HepG2 (cell line): ENCODE data around the gene TPM1. TPM values are rescaled to one million over a fixed set of nuclear protein-coding genes. Genes with fewer than 3 reads are reported as not detected.
A peak's percentile ranks its signal among the peaks of the same experiment; 100 is the strongest.

Experiments
- MEIS2 ChIP-seq: sonication (generic); formaldehyde crosslinking; IDR thresholded peaks from 2 replicates; pipeline ENCODE4 v1.9.0; 2021; ENCODE audit warnings: mild to moderate bottlenecking, missing genetic modification reagents
- NAIF1 ChIP-seq: sonication (generic); formaldehyde crosslinking; IDR thresholded peaks from 2 replicates; pipeline ENCODE4 v1.5.0; 2020; ENCODE audit warnings: mild to moderate bottlenecking, missing genetic modification reagents, borderline replicate concordance
- NR2F2 ChIP-seq: IDR thresholded peaks from 2 replicates; pipeline ENCODE4 v1.6.1; 2012; ENCODE audit warnings: low read depth, inconsistent platforms, borderline replicate concordance
- RXRA ChIP-seq: sonication (generic); formaldehyde crosslinking; IDR thresholded peaks from 2 replicates; pipeline ENCODE4 v1.5.1; 2020; ENCODE audit warnings: missing genetic modification reagents
- ZFP62 ChIP-seq: sonication (generic); formaldehyde crosslinking; IDR thresholded peaks from 2 replicates; pipeline ENCODE4 v1.4.0; 2020; ENCODE audit warnings: missing genetic modification reagents
- ZNF326 ChIP-seq: sonication (generic); formaldehyde crosslinking; IDR thresholded peaks from 2 replicates; pipeline ENCODE4 v1.4.0; 2020; ENCODE audit warnings: missing genetic modification reagents, borderline replicate concordance
- ZNF367 ChIP-seq: sonication (generic); formaldehyde crosslinking; IDR thresholded peaks from 2 replicates; pipeline ENCODE4 v1.4.0; 2020; ENCODE audit warnings: missing genetic modification reagents, borderline replicate concordance
- ZNF709 ChIP-seq: sonication (generic); formaldehyde crosslinking; IDR thresholded peaks from 2 replicates; pipeline ENCODE4 v1.5.0; 2020; ENCODE audit warnings: mild to moderate bottlenecking, missing genetic modification reagents
- polyA plus RNA-seq, 8 experiments: library from polyadenylated mRNA; depleted of rRNA in 3 of 8; stranded (reverse) in 7 of 8; unstranded in 1 of 8; fragments of >200 nt; fragmentation: Illumina TruSeq in 4 of 8; extraction: Trizol in 4 of 8; gene quantifications; 2 replicates each; pipeline versions ENCODE4 v1.2.1 to v1.2.3, GENCODE V29; 2011 to 2016; ENCODE audit warnings: low read depth in 4 of 8, missing spikeins in 1 of 8, mixed read lengths in 1 of 8; ENCODE audit not compliant: insufficient read depth in 1 of 8
- total RNA-seq, 5 experiments: library from RNA; depleted of rRNA; stranded (reverse); fragments of >200 nt; fragmentation: Illumina TruSeq; extraction: Trizol; gene quantifications; 2 replicates each; pipeline ENCODE4 v1.2.3, GENCODE V29; 2016; ENCODE audit warnings: low read depth in 1 of 5
- TF ChIP-seq, protein P1 (sequence below): sonication (generic); formaldehyde crosslinking; IDR thresholded peaks from 2 replicates; pipeline ENCODE4; 2020; ENCODE audit warnings: missing genetic modification reagents, mild to moderate bottlenecking, borderline replicate concordance
- TF ChIP-seq, protein P2 (sequence below): sonication (generic); formaldehyde crosslinking; IDR thresholded peaks from 2 replicates; pipeline ENCODE4 v1.4.0; 2020; ENCODE audit warnings: mild to moderate bottlenecking, low read depth, missing genetic modification reagents

Gene TPM1
- total and polyA plus RNA-seq, 2 of the 13 experiments (the other 11 are each of a cell fraction or from before 2014, with no cell fraction given), result 98.9 to 109 TPM

DNA sequence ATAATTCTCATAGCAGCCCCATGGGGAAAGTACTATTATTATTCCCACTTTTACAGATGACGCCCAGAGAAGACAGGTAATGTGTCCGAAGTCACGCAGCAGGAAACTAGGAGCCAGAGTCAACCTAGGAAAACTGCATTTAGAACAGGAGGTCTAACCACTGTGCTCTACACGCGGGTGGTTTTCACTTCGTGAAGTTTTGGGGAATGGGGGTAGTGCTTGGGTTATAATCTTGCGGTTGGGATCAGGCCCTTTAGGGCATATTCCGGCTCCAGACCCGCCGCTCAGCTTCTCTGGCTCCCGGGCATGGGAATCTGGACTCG, 5.2 kb downstream of the TPM1 start (continued):
- TF ChIP-seq, protein P1, sequence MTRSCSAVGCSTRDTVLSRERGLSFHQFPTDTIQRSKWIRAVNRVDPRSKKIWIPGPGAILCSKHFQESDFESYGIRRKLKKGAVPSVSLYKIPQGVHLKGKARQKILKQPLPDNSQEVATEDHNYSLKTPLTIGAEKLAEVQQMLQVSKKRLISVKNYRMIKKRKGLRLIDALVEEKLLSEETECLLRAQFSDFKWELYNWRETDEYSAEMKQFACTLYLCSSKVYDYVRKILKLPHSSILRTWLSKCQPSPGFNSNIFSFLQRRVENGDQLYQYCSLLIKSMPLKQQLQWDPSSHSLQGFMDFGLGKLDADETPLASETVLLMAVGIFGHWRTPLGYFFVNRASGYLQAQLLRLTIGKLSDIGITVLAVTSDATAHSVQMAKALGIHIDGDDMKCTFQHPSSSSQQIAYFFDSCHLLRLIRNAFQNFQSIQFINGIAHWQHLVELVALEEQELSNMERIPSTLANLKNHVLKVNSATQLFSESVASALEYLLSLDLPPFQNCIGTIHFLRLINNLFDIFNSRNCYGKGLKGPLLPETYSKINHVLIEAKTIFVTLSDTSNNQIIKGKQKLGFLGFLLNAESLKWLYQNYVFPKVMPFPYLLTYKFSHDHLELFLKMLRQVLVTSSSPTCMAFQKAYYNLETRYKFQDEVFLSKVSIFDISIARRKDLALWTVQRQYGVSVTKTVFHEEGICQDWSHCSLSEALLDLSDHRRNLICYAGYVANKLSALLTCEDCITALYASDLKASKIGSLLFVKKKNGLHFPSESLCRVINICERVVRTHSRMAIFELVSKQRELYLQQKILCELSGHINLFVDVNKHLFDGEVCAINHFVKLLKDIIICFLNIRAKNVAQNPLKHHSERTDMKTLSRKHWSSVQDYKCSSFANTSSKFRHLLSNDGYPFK (CRISPR knock-in tag), result 0 out of 2 replicates have a peak, but pooled peaks have one; percentile 27
- TF ChIP-seq RXRA (CRISPR knock-in tag) (no peak), ZFP62 (no peak), MEIS2 (no peak), NAIF1 (CRISPR knock-in tag) (0 out of 2 replicates have a peak, but pooled peaks have one; percentile 19), NR2F2 (0 out of 2 replicates have a peak, but pooled peaks have one; percentile 17), ZNF326 (CRISPR knock-in tag) (no peak), ZNF367 (CRISPR knock-in tag) (0 out of 2 replicates have a peak, but pooled peaks have one; percentile 13), ZNF709 (CRISPR knock-in tag) (0 out of 2 replicates have a peak, but pooled peaks have one; percentile 2)
- TF ChIP-seq, protein P2, sequence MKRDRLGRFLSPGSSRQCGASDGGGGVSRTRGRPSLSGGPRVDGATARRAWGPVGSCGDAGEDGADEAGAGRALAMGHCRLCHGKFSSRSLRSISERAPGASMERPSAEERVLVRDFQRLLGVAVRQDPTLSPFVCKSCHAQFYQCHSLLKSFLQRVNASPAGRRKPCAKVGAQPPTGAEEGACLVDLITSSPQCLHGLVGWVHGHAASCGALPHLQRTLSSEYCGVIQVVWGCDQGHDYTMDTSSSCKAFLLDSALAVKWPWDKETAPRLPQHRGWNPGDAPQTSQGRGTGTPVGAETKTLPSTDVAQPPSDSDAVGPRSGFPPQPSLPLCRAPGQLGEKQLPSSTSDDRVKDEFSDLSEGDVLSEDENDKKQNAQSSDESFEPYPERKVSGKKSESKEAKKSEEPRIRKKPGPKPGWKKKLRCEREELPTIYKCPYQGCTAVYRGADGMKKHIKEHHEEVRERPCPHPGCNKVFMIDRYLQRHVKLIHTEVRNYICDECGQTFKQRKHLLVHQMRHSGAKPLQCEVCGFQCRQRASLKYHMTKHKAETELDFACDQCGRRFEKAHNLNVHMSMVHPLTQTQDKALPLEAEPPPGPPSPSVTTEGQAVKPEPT (CRISPR knock-in tag), result no peak
